RCC 7860 (cell line): ENCODE results near the gene ZBTB16.

ENCODE experiments used
- DNase-seq: peaks from one replicate; pipeline ENCODE4 v3.0.0-alpha.2; 2015; ENCODE audit warnings: low spot score
- FAIRE-seq: peaks from 2 replicates; lab custom pipeline; 2012; peaks lifted over from hg19 to GRCh38; lab: Jason Lieb, UNC

ZBTB16 gene

GRCh38 chr11:114251815-114252337 lies 192.4 kb downstream of the ZBTB16 start:
- DNase-seq (no peak), FAIRE-seq (no peak)

- DNase-seq (no peak), FAIRE-seq (no peak)
These were observed 193.3 kb downstream of the ZBTB16 start for GRCh38 chr11:114252767-114253166.

- no peak for FAIRE-seq
These were observed 194.3 kb downstream of the ZBTB16 start for GRCh38 chr11:114253771-114254170.

GRCh38 chr11:114254571-114255146 lies 195.1 kb downstream of the ZBTB16 start:
- no peak for FAIRE-seq
- no peak for DNase-seq

More at GRCh38 chr11:114253771-114254170, 194.3 kb downstream of the ZBTB16 start:
- no peak for DNase-seq

GRCh38 chr11:114255289-114255688 lies 195.8 kb downstream of the ZBTB16 start:
- FAIRE-seq (no peak), DNase-seq (no peak)

GRCh38 chr11:114256176-114256966 lies 196.9 kb downstream of the ZBTB16 start:
- DNase-seq (no peak), FAIRE-seq (no peak)

GRCh38 chr11:114256967-114257286 lies 197.4 kb downstream of the ZBTB16 start:
- FAIRE-seq, result no peak

GRCh38 chr11:114257621-114258558 lies 198.4 kb downstream of the ZBTB16 start:
- FAIRE-seq, result no peak
- no peak for DNase-seq

More at GRCh38 chr11:114256967-114257286, 197.4 kb downstream of the ZBTB16 start:
- DNase-seq, result no peak

GRCh38 chr11:114258696-114259095 lies 199.2 kb downstream of the ZBTB16 start:
- no peak for DNase-seq
- FAIRE-seq, result no peak

- FAIRE-seq (no peak), DNase-seq (no peak)
These were observed 199.6 kb downstream of the ZBTB16 start for GRCh38 chr11:114259124-114259526.

- DNase-seq, result no peak
- FAIRE-seq, result no peak
These were observed 200.1 kb downstream of the ZBTB16 start for GRCh38 chr11:114259551-114259983.

GRCh38 chr11:114260077-114260476 lies 200.6 kb downstream of the ZBTB16 start:
- no peak for DNase-seq
- no peak for FAIRE-seq

GRCh38 chr11:114260483-114260882 lies 201.0 kb downstream of the ZBTB16 start:
- no peak for DNase-seq

GRCh38 chr11:114261791-114262190 lies 202.3 kb downstream of the ZBTB16 start:
- DNase-seq (no peak), FAIRE-seq (no peak)

More at GRCh38 chr11:114260483-114260882, 201.0 kb downstream of the ZBTB16 start:
- FAIRE-seq, result no peak

- FAIRE-seq, result no peak
- DNase-seq, result peak; percentile 20
These were observed 203.4 kb downstream of the ZBTB16 start for GRCh38 chr11:114262681-114263512.

GRCh38 chr11:114263513-114264170 lies 204.1 kb downstream of the ZBTB16 start:
- FAIRE-seq (no peak), DNase-seq (no peak)

GRCh38 chr11:114264381-114264780 lies 204.9 kb downstream of the ZBTB16 start:
- DNase-seq, result no peak
- FAIRE-seq, result no peak

GRCh38 chr11:114265122-114265878 lies 205.8 kb downstream of the ZBTB16 start:
- FAIRE-seq (no peak), DNase-seq (no peak)

- DNase-seq (no peak), FAIRE-seq (no peak)
These were observed 210.0 kb downstream of the ZBTB16 start for GRCh38 chr11:114269498-114269897.
